ENCODE measurements around the gene GPR108. TPM values are rescaled to one million over a fixed set of nuclear protein-coding genes. Genes with fewer than 3 reads are reported as not detected.
"Not testable (repeated sequence)": the region's sequence is repeated elsewhere in the genome, so short reads cannot be mapped to it uniquely, and the experiment has no call there.

Gene GPR108
- total RNA-seq, 1 donor from 2014 or later, result 41.6 TPM

- no peaks in the 10 kb centered on the region for H3K9me3 ChIP-seq (ENCODE audit: insufficient read depth, low read depth, low read length)
- H3K27me3 Mint-ChIP-seq (ENCODE audit: low read depth, unreplicated experiment), result peaks cover 14% of the 10 kb centered on the region
- no peaks in the 10 kb centered on the region for H3K27me3 ChIP-seq (ENCODE audit: insufficient read depth, low read length)
- no peaks in the 10 kb centered on the region for H3K4me1 Mint-ChIP-seq (ENCODE audit: low read depth, unreplicated experiment)
- no peaks in the 10 kb centered on the region for H3K36me3 ChIP-seq (ENCODE audit: insufficient read depth, low read length)
- no peaks in the 10 kb centered on the region for H3K36me3 Mint-ChIP-seq (ENCODE audit: low read depth, unreplicated experiment)
- no peak overlapping the region for H3K27ac Mint-ChIP-seq (ENCODE audit: unreplicated experiment)
- H3K4me3 ChIP-seq (ENCODE audit: insufficient read depth, low read depth, low read length), result no peak overlapping the region
- H3K9ac ChIP-seq (ENCODE audit: low read length), result no peak overlapping the region
- H4K20me1 ChIP-seq (ENCODE audit: insufficient read depth, low read length), result no peaks in the 10 kb centered on the region
- H3K27ac ChIP-seq (ENCODE audit: low read depth, low read length), result no peak overlapping the region
- H3K4me3 Mint-ChIP-seq (ENCODE audit: unreplicated experiment), result no peak overlapping the region
- FAIRE-seq (no peak), DNase-seq (ENCODE audit: low read depth) (no peak)
- no peak overlapping the region for H2AFZ ChIP-seq (ENCODE audit: low read depth, low read length)
- no peaks in the 10 kb centered on the region for H3K79me2 ChIP-seq (ENCODE audit: insufficient read depth, low read length)
- no peak overlapping the region for H3K4me2 ChIP-seq (ENCODE audit: low read length)
- no peak for TF ChIP-seq EZH2 (IDR thresholded peaks at IDR 0.05; ENCODE audit: insufficient read depth, low read length)
- TF ChIP-seq CTCF (IDR thresholded peaks at IDR 0.05; ENCODE audit: insufficient read depth, low read depth, low read length), result no peak
- H3K4me1 ChIP-seq (ENCODE audit: insufficient read depth, low read length), result no peaks in the 10 kb centered on the region
- peaks cover 6% of the 10 kb centered on the region for H3K9me3 Mint-ChIP-seq (ENCODE audit: unreplicated experiment)
Measured at GRCh38 chr19:6772866-6773322, 35.5 kb upstream of the GPR108 start.

GRCh38 chr19:6772028-6772865, 34.9 kb upstream of the GPR108 start, which contains the start of gene VAV1:
VAV1 (plus strand) TSS chr19:6772708; CDS start chr19:6772808, 100 bp downstream.
- Histone ChIP-seq H3K4me1 (ENCODE audit: insufficient read depth, low read length) (no peaks in the 10 kb centered on the region), H4K20me1 (ENCODE audit: insufficient read depth, low read length) (no peaks in the 10 kb centered on the region), H3K4me2 (ENCODE audit: low read length) (no peak within 1 kb of the TSS), H3K36me3 (ENCODE audit: insufficient read depth, low read length) (no peaks in the 10 kb centered on the region), H3K79me2 (ENCODE audit: insufficient read depth, low read length) (no peaks in the 10 kb centered on the region), H3K9me3 (ENCODE audit: insufficient read depth, low read depth, low read length) (no peaks in the 10 kb centered on the region), H3K9ac (ENCODE audit: low read length) (no peak within 1 kb of the TSS), H3K27me3 (ENCODE audit: insufficient read depth, low read length) (no peaks in the 10 kb centered on the region), H3K4me3 (ENCODE audit: insufficient read depth, low read depth, low read length) (no peak within 1 kb of the TSS), H3K27ac (ENCODE audit: low read depth, low read length) (no peak within 1 kb of the TSS), H2AFZ (ENCODE audit: low read depth, low read length) (no peak within 1 kb of the TSS)
- no peak for DNase-seq (ENCODE audit: low read depth)
- TF ChIP-seq EZH2 (IDR thresholded peaks at IDR 0.05; ENCODE audit: insufficient read depth, low read length), result no peak
- no peak for TF ChIP-seq CTCF (IDR thresholded peaks at IDR 0.05; ENCODE audit: insufficient read depth, low read depth, low read length)
- Mint-ChIP-seq H3K9me3 (ENCODE audit: unreplicated experiment) (peaks cover 5% of the 10 kb centered on the region), H3K4me1 (ENCODE audit: low read depth, unreplicated experiment) (no peaks in the 10 kb centered on the region), H3K4me3 (ENCODE audit: unreplicated experiment) (no peak within 1 kb of the TSS), H3K36me3 (ENCODE audit: low read depth, unreplicated experiment) (no peaks in the 10 kb centered on the region), H3K27me3 (ENCODE audit: low read depth, unreplicated experiment) (peaks cover 16% of the 10 kb centered on the region), H3K27ac (ENCODE audit: unreplicated experiment) (no peak within 1 kb of the TSS)
- no peak for FAIRE-seq

- H3K4me1 ChIP-seq (ENCODE audit: insufficient read depth, low read length); H3K9ac ChIP-seq (ENCODE audit: low read length); H2AFZ ChIP-seq (ENCODE audit: low read depth, low read length); H4K20me1 ChIP-seq (ENCODE audit: insufficient read depth, low read length); H3K27me3 ChIP-seq (ENCODE audit: insufficient read depth, low read length); H3K27ac ChIP-seq (ENCODE audit: low read depth, low read length); H3K4me2 ChIP-seq (ENCODE audit: low read length); DNase-seq (ENCODE audit: low read depth); H3K4me3 ChIP-seq (ENCODE audit: insufficient read depth, low read depth, low read length); H3K36me3 Mint-ChIP-seq (ENCODE audit: low read depth, unreplicated experiment); H3K4me1 Mint-ChIP-seq (ENCODE audit: low read depth, unreplicated experiment); H3K9me3 Mint-ChIP-seq (ENCODE audit: unreplicated experiment); H3K36me3 ChIP-seq (ENCODE audit: insufficient read depth, low read length); FAIRE-seq; H3K9me3 ChIP-seq (ENCODE audit: insufficient read depth, low read depth, low read length); H3K27ac Mint-ChIP-seq (ENCODE audit: unreplicated experiment); H3K79me2 ChIP-seq (ENCODE audit: insufficient read depth, low read length); H3K4me3 Mint-ChIP-seq (ENCODE audit: unreplicated experiment): not testable (repeated sequence)
- peaks cover 20% of the 10 kb centered on the region for H3K27me3 Mint-ChIP-seq (ENCODE audit: low read depth, unreplicated experiment)
Measured at GRCh38 chr19:6771648-6772027, 34.3 kb upstream of the GPR108 start.

All from astrocyte (in vitro differentiated cells and primary cell).